Keratinocyte (primary cell): Measurements from ENCODE around the gene KRT79. TPM values are rescaled to one million over a fixed set of nuclear protein-coding genes. Genes with fewer than 3 reads are reported as not detected.

Experiments used
- DNase-seq: peaks from one replicate; pipeline ENCODE4 v3.0.0-alpha.2; 2011; ENCODE audit warnings: low read depth, missing footprints, low spot score
- FAIRE-seq: peaks from 2 replicates; lab custom pipeline; 2011; peaks lifted over from hg19 to GRCh38; lab: Jason Lieb, UNC
- H2AFZ ChIP-seq: 2 replicates; pipeline ENCODE4 v1.6.0; 2012; ENCODE audit warnings: low read length, control low read depth, inconsistent platforms; ENCODE audit not compliant: control insufficient read depth
- H3K27ac ChIP-seq: 2 replicates; pipeline ENCODE4 v1.5.1; 2011; ENCODE audit warnings: low read length; ENCODE audit not compliant: control insufficient read depth, insufficient read depth
- H3K27me3 ChIP-seq: 3 replicates; pipeline ENCODE4 v1.6.0; 2011; ENCODE audit warnings: low read length; ENCODE audit not compliant: control insufficient read depth, insufficient read depth; ENCODE audit errors: extremely low read depth
- H3K36me3 ChIP-seq, 2 experiments: 2 replicates in 1 of 2; 3 replicates in 1 of 2; pipeline ENCODE4 v1.5.1; 2011; ENCODE audit warnings: low read length in 2 of 2, mild to moderate bottlenecking in 1 of 2; ENCODE audit not compliant: control insufficient read depth in 2 of 2, insufficient read depth in 2 of 2; ENCODE audit errors: extremely low read depth in 1 of 2
- H3K4me1 ChIP-seq: 3 replicates; pipeline ENCODE4 v1.5.1; 2011; ENCODE audit warnings: low read length; ENCODE audit not compliant: control insufficient read depth, insufficient read depth; ENCODE audit errors: extremely low read depth
- H3K4me2 ChIP-seq: 3 replicates; pipeline ENCODE4 v1.6.0; 2011; ENCODE audit warnings: low read depth, low read length; ENCODE audit not compliant: control insufficient read depth, insufficient read depth; ENCODE audit errors: extremely low read depth
- H3K4me3 ChIP-seq, 3 experiments: fragments of 200-600 bp in 1 of 3; sonication (generic) in 1 of 3; 2 replicates in 2 of 3; 3 replicates in 1 of 3; pipeline ENCODE4 v1.5.1; 2011 to 2016; ENCODE audit warnings: low read length in 3 of 3, mild to moderate bottlenecking in 3 of 3, control low read depth in 2 of 3, inconsistent platforms in 1 of 3, low read depth in 1 of 3, mixed read lengths in 1 of 3, mixed run types in 1 of 3, moderate library complexity in 1 of 3; ENCODE audit not compliant: control insufficient read depth in 2 of 3, insufficient read depth in 2 of 3; ENCODE audit errors: extremely low read depth in 1 of 3
- H3K79me2 ChIP-seq: 2 replicates; pipeline ENCODE4 v1.6.0; 2012; ENCODE audit warnings: low read length; ENCODE audit not compliant: control insufficient read depth, insufficient read depth
- H3K9ac ChIP-seq: 3 replicates; pipeline ENCODE4 v1.6.0; 2011; ENCODE audit warnings: low read length; ENCODE audit not compliant: control insufficient read depth, insufficient read depth; ENCODE audit errors: extremely low read depth
- H3K9me1 ChIP-seq: 3 replicates; pipeline ENCODE4 v1.6.0; 2011; ENCODE audit warnings: low read length; ENCODE audit not compliant: control insufficient read depth, insufficient read depth; ENCODE audit errors: extremely low read depth
- H3K9me3 ChIP-seq: 2 replicates; pipeline ENCODE4 v1.5.1; 2012; ENCODE audit warnings: low read depth, low read length; ENCODE audit not compliant: control insufficient read depth
- H4K20me1 ChIP-seq: 3 replicates; pipeline ENCODE4 v1.6.0; 2011; ENCODE audit warnings: low read length; ENCODE audit not compliant: control insufficient read depth, insufficient read depth; ENCODE audit errors: extremely low read depth
- CTCF ChIP-seq, 3 experiments: IDR thresholded peaks in 1 of 3; conservative IDR thresholded peaks in 1 of 3; optimal IDR thresholded peaks in 1 of 3; 2 replicates in 2 of 3; 3 replicates in 1 of 3; pipeline versions ENCODE3 to v1.5.1; 2011; ENCODE audit warnings: low read length in 3 of 3, mild to moderate bottlenecking in 3 of 3, moderate library complexity in 2 of 3, control low read depth in 1 of 3, inconsistent platforms in 1 of 3; ENCODE audit not compliant: insufficient read depth in 2 of 3; ENCODE audit errors: extremely low read depth in 1 of 3
- EZH2 ChIP-seq: IDR thresholded peaks from one replicate; pipeline ENCODE4 v1.6.1; 2012; ENCODE audit warnings: inconsistent platforms, mild to moderate bottlenecking, low read length, moderate library complexity
- dilution Hi-C: fragments of 300-500 bp; cut with MboI; formaldehyde crosslinking; loops from one replicate; pipeline ENCODE4 v1.7.0; 2020; ENCODE audit warnings: low sequenced_read_pairs; ENCODE audit not compliant: extremely low pct_ligation_motif_present
- polyA plus RNA-seq, 5 experiments: library from polyadenylated mRNA; depleted of rRNA in 3 of 5; stranded (reverse) in 3 of 5; stranded (forward) in 1 of 5; unstranded in 1 of 5; fragments of >200 nt; gene quantifications; 1 replicate in 1 of 5; 2 replicates in 3 of 5; 3 replicates in 1 of 5; pipeline versions ENCODE4 v1.2.1 to v1.2.3, GENCODE V29; 2011 to 2012; ENCODE audit warnings: missing spikeins in 2 of 5, low read depth in 1 of 5, low replicate concordance in 1 of 5

KRT79 gene
- polyA plus RNA-seq, 1 donor (not counting 4 experiments of a cell fraction or from before 2014, with no cell fraction given): 0.09 TPM

GRCh38 chr12:52839436-52840105, 5.5 kb upstream of the KRT79 start:
- no peaks in the 10 kb centered on the region for H3K9me3 ChIP-seq
- H4K20me1 ChIP-seq: no peaks in the 10 kb centered on the region
- no peak overlapping the region for H2AFZ ChIP-seq
- H3K27ac ChIP-seq: no peak overlapping the region
- FAIRE-seq (no peak), DNase-seq (no peak)
- H3K9me1 ChIP-seq: no peaks in the 10 kb centered on the region
- H3K4me1 ChIP-seq: peaks cover 17% of the 10 kb centered on the region
- H3K9ac ChIP-seq: no peak overlapping the region
- dilution Hi-C loops: no loop called here
- no peak for TF ChIP-seq CTCF (optimal IDR thresholded peaks at IDR 0.05 in 1 of 3, IDR thresholded peaks at IDR 0.05 in 1 of 3, conservative IDR thresholded peaks at IDR 0.05 in 1 of 3; ENCODE audit: extremely low read depth in 1 of 3, insufficient read depth in 2 of 3, low read length in 3 of 3)
- no peak for TF ChIP-seq EZH2
- H3K79me2 ChIP-seq: no peaks in the 10 kb centered on the region
- peaks cover 16% of the 10 kb centered on the region for H3K27me3 ChIP-seq
- no peak overlapping the region for H3K4me3 ChIP-seq
- no peak overlapping the region for H3K4me2 ChIP-seq
- H3K36me3 ChIP-seq: no peaks in the 10 kb centered on the region

GRCh38 chr12:52838609-52839435, 4.7 kb upstream of the KRT79 start:
- FAIRE-seq: no peak

More at GRCh38 chr12:52838609-52839435, 4.7 kb upstream of the KRT79 start:
- Histone ChIP-seq H2AFZ (no peak overlapping the region), H3K27ac (no peak overlapping the region), H3K9me3 (no peaks in the 10 kb centered on the region), H3K27me3 (peaks cover 10% of the 10 kb centered on the region), H3K4me3 (no peak overlapping the region), H4K20me1 (no peaks in the 10 kb centered on the region), H3K4me1 (peaks cover 17% of the 10 kb centered on the region), H3K4me2 (no peak overlapping the region), H3K79me2 (no peaks in the 10 kb centered on the region), H3K9me1 (no peaks in the 10 kb centered on the region), H3K9ac (no peak overlapping the region), H3K36me3 (no peaks in the 10 kb centered on the region)
- DNase-seq: no peak
- TF ChIP-seq CTCF (optimal IDR thresholded peaks at IDR 0.05 in 1 of 3, IDR thresholded peaks at IDR 0.05 in 1 of 3, conservative IDR thresholded peaks at IDR 0.05 in 1 of 3; ENCODE audit: extremely low read depth in 1 of 3, insufficient read depth in 2 of 3, low read length in 3 of 3): no peak
- dilution Hi-C loops: no loop called here
